Hematopoietic multipotent progenitor cell treated with erythropoietin and hydrocortisone succinate and interleukin-3 and kit ligand, for 15 days (in vitro differentiated cells): ENCODE measurements around the gene KATNA1.
"Not testable (repeated sequence)": the region's sequence is repeated elsewhere in the genome, so short reads cannot be mapped to it uniquely, and the experiment has no call there.

Source experiments
- DNase-seq: peaks from one replicate; pipeline ENCODE4 v3.0.0-alpha.2; 2015; ENCODE audit warnings: low spot score

KATNA1 gene

DNA sequence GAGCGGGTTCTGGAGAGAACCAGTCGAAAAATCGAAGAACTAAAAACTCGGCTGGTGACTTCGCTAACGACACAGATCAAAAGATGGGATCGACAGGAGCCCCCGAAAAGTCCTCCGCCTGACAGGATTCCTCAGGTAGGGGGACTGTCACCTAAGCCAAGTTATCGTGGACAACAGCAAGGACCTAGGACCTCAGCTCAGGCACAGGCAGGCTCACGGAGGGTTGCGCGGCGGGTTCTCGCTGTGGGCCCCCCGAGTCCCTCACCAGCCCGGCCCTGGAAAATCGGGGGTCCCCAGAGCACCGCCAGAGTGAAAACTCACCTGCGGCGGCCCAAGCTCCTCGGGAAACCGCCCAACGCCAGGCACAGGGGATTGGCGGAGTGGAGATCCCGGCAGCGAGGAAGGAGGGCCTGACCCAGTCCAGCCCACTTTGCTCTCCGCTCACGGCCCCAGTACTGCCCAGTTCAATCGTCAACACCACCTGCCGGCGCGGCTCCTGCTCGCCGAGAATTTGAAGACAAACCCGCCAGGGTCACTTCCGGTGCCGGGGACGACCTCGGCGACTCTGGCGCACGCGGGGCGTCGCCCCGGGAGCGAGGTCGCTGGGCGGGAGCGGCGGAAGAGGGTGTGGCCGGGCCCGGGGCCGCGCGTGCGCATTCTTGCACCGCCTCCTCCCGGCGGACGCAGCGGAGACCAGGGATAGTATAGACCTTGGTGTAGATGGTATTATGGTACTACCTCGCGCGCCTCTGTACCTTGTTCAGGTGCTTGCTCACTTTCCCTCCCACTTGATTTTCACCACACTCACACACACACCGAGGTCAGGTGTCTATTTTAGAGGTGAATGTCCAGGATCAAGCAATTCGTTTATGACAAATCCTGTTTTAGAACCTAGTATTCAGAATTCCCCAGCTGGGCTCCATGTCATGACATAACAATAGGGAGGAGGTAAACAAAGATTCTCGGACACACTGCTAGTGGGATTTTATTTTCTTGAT, at the start of gene KATNA1:
Gene KATNA1, minus strand, starts transcription at position 567 of the 998 bp plus-strand sequence. CDS start 10,167 bp downstream, outside the sequence.
- peak; percentile 91 for DNase-seq

DNA sequence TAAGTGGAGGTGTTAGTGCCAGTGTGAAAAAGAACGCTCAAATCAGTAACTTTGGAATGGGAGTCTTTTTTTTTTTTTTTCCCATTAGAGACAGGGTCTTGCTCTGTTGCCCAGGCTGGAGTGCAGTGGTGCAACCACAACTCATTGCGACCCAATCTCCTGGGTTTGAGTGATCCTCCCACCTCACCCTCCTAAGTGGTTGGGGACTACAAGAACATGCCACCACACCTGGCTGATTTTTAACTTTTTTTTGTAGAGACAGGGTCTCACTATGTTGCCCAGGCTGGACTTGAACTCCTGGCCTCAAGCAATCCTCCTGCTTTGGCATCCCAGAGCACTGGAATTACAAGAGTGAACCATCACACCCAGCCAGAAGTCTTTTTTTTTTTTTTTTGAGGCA, 49.7 kb upstream of the KATNA1 start:
- no peak for DNase-seq

DNA sequence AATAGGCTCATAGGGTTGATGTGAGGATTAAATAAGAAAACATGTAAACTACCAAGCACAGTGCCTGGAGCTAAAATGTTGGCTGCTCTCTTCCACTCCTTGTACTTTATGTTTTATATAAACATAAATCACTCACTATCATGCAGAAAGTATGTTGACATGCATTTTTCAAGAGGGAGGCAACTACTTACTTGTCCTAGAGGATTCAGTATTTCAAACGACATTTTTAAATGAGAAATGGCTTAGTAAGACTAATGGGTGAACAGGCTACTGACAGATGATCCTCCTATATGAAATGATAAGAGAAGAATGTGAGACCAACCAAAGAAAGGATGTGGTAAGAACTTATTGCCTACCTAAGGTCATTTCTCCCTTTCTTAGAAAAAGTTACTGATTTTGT, 48.4 kb upstream of the KATNA1 start:
- DNase-seq = no peak

DNA sequence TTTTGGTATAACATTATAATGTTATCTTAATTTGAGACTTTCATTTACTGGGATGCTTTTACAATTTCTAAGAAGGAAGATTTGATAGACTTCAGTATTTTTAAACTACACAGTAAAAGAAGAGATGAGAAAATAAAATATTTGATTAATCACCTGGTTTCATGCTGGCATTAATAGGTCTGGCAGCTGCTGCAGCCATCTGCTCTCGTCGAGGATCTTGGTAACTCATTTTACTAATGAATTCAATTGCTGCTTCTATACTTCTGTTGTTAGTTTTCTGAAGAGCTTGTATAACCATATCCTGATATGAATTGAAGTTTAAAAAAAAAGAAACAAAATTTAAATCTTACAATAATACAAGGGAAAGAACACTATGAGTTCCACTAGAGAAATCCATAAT, 46.4 kb upstream of the KATNA1 start:
- DNase-seq = no peak

DNA sequence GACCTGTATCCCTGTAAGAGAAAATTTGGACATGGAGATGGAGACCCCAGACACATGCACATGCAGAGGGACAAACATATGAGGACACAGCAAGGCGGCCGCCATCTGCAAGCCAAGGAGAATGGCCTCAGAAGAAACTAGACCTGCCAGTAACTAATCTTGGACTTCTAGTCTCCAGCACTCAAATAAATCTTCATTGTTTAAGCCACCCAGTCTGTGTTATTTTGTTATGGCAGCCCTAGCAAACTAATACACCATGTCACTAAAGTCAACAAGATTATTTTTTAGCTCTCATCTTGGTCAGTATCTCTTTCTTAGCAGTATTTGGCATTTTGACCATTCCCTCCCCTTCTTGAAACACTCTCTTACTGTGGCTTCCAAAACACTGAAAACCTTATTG, 42.7 kb upstream of the KATNA1 start:
- no peak for DNase-seq

DNA sequence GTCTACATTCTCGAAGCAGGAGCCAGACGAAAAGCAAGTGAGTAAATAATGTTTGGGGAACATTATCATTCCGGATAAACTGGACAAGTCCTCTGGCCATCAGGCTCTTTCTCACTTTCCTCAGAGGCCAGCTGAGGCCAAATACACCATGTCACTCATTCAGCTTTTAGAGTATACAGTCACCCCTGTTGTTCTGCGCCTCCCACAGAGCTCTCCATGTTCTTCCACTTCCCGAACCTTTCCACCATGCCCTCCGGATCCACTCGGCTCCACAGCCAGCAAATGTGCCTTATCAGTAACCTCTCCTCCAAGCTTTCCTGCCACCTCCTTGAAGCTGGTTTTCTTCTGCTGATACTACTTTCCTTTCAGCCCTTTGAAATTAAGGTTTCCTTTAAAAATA, 37.7 kb upstream of the KATNA1 start:
- DNase-seq = no peak

DNA sequence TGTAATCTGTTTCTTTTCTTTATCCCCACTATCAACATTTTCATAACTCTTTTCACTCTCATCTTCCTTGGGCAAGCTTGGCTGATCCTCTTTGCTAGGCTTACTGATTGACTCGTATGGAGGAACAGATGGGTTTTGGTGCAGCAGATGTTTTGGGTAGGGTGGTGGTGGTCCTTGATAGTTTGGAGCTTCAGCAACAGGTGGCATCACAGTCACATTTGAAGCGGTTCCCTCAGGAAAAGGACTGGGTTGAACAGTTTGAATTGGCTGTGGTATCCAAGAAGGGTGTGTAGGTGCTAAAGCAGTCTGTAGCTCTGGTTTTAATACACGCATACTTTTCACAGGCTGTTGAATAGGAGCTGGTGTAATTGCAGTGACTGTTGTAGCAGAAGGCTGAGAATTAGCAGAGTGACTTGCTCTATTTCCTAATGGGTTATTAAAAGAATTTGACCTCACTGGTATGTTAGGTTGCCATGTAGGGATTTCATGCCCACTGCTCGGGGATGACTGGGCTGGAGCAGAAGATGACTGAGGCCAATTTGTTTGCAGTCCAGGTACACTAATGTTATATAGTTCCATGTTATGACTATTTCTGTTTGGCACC, 34.8 kb upstream of the KATNA1 start:
- no peak for DNase-seq

DNA sequence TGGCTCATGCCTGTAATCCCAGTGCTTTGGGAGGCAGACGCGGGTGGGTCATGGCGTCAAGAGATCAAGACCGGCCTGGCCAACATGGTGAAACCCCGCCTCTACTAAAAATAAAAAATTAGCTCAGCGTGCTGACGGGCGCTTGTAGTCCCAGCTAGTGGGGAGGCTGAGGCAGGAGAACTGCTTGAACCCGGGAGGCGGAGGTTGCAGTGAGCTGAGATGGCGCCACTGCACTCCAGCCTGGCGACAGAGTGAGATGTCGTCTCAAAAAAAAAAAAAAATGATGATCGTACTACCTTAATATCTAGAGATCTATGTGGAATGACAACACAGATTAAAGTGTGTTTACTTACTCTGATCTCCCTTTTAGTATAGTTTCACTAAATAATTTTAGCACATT, 33.3 kb upstream of the KATNA1 start:
- not testable (repeated sequence) for DNase-seq

DNA sequence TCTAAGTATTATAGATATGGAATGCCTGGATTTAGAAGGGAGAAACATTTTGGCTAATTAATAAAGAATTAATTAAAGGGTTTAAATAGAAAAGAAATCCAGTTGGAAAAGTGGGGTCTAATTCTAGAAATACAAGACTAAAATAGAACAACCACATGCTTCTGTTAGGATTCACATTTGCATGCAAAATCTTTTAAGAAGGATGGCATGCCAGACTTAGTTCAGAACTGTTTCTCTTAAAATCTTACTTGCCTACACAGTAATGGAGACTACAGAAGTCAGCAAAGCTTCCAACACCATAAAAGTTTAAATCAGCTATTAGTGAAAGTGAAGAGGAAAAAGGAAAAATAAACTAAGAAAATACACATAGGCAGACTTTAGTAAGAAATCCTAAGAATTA, 32.7 kb upstream of the KATNA1 start:
- DNase-seq = no peak

DNA sequence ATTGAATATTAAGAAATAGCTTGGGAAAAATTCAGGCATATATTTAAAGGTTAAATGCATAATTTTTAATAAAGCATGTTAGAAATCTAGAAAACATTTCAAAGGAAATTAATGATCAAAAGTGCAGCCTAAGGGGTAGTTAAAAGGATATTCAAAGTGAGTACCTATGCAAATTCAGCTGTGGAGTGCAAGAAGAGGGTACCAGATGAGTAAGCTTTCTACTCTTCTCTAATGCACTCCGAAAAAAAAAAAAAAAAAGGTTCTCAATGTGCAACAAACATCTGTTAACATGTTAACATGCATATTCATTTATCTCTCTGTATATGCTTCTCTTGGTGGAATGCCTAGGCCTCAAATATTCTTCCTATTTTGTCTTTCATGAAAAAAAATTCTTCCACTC, 32.0 kb upstream of the KATNA1 start:
- no peak for DNase-seq

DNA sequence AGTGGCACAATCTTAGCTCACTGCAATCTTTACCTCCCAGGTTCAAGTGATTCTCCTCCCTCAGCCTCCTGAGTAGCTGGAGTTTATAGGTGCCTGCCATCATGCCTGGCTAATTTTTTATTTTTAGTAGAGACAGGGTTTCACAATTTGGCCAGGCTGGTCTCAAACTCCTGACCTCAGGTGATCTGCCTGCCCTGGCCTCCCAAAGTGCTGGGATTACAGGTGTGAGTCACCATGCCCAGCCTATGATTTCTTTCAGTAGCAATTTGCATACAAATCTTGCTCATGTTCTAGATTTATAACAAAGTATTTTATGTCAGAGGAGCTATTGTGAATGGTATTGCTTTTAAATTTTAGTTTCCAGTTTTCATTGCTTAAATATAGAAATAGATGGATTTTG, 23.8 kb upstream of the KATNA1 start:
- DNase-seq = not testable (repeated sequence)

DNA sequence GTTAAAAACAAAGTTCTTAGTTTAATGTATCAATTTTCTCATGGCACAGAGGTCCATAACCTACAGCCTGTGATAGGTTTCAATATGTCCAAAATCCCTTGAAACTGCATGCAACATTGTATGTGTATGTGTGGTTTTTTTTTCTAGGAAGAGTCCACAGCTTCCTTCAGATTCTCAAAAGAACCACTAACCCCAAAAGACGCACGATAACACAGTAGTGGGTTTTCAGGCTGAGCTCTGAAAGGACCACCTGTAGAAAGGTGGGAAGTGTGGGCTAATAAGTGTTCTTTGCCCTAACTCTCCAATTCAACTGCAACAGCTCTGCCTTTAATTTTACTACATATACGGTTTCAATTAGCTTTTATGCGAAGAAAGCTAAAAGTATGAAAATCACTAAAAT, 11.5 kb upstream of the KATNA1 start:
- no peak for DNase-seq

DNA sequence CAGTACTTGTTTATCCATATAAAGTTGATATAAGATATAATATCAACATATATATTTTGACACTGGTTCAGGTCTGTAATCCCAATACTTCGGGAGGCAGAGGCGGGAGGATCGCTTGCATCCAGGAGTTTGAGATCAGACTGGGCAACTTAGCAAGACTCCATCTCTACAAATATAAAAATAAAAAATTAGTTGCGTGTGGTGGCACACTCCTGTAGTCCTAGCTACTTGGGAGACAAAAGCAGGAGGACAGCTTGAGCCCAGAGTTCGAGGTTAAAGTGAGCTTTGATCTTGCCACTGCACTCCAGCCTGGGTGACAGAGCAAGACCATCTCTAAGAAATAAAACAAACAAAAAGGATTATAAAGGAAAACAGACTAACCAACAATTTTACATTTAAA, 8.9 kb upstream of the KATNA1 start:
- DNase-seq = no peak

DNA sequence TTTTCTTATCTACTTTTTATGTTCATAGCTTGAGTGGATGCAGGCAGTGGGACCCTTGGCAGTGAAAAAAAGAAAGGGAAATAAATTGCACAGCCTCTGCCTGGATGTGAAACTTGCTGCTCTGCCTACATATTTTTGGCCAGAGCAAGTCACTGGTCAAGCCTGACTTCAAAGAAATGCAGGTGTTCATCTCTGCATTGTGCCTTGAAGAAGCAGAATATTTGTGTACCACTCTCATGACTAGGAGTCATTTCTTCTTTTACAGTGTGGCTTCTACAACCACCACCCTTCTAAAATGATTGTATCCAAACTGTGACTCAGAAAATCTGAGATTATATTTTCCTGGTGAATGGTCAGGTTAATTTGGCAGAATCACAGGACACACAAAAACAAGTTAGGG, 2.5 kb upstream of the KATNA1 start:
- DNase-seq = no peak

DNA sequence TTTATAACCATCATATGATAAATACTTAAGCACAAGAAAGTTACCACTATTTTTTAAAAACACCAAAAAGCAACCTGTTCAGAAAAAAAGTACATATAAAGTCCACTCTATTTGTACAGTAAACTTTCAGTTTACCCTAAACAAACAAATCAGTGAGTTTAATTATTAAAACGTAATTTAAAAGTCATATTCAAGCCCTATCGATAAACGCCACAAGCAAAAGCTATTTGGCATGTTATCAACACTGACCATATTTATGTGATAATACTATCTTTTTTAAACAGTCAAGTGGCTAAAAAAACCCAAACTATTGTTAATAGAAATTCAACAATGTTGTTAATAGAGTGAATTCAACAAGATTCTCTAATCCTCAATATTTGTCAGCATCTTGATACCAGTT, 1.9 kb downstream of the KATNA1 start:
- DNase-seq = peak; percentile 43

DNA sequence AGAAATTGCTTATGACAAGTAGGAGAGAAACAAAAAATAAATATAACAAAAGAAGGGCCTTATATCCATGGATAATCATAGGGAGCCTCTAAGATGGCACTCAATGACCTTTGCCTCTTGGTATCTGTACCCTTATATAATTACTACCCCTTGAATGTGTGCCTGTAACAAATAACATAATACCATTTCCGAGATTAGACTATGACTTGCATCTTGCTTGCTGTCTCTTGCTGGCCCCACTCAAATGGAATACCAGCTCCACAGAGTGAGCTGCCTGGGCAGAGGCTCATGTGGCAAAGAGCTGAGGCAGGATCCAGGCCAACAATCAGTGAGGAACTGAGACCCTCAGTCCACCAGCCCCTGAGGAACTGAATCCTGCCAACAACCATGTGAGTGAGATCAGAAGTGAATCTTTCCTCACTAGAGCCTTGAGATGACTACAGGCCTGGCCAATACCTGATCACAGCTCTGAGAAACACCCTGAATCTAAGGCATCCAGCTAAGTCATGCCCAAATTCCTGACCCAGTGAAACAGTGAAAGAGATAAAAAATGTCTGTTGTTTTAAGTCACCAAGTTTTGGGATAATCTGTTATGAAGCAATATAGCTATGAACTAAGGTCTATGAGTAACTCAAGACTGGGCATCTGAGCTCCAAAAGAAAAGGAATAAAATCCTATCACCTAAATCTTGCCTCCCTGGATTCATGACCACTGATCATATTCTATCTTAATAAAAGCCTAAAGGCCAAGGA, 5.5 kb downstream of the KATNA1 start:
- DNase-seq = no peak

DNA sequence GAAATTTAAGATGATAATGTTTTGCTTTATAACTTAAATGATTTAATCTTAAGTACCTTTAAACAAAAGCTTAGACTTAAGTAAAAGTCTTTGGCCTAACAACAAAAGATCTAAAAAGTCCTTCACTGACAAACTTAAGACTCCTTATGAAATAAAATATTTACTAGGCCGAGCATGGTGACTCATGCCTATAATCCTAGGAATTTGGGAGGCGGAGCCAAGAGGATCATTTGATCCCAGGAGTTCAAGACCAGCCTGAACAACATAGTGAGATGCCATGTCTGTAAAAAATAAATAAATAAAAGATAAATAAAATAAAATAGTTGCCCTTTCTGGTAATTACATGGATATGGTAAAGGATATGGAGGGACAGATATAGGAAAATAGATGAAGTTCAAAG, 12.4 kb downstream of the KATNA1 start:
- no peak for DNase-seq

DNA sequence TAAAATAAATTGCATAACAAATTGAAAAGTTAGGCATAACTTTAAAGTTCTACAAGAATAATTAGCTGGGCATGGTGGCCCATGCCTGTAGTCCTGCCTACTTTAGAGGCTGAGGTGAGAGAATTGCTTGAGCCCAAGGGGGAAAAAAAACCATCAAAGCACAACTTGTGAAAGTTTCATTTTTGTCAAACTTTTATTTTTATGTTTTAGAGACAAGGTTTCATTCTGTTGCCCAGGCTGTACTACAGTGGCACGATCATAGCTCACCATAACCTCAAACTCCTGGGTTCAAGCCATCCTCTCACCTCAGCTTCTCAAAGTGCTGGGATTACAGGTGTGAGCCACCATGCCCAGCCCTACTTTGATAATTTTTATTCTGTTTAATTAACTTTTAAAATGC, 14.2 kb downstream of the KATNA1 start:
- no peak for DNase-seq

DNA sequence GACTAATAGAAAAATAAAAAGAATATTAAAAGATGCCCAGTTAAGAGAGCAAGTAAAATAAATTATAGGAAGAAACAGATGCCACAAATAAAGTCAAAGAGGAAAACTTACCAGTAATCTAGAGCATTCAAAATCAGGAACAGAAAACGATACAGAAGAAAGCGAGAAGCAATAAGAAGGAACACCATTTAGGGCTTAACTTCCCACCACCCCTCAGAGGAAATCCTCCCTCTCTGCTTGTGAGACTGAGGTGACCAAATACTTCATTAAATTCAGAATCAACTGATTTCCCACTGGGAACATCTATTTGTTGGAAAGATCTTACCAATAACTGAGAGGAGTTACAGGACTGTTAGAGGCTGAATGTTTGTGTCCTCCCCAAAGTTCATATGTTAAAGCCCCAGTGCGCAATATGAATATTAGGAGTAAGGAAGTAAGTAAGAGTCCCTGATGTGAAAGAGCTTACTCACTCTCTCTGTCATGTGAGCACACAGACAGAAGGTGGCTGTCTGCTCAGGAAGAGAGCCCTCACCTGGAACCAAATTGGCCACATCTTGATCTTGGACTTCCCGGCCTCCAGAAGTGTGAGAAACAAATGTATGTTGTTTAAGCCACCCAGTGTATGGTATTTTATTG, 19.5 kb downstream of the KATNA1 start:
- DNase-seq = no peak

DNA sequence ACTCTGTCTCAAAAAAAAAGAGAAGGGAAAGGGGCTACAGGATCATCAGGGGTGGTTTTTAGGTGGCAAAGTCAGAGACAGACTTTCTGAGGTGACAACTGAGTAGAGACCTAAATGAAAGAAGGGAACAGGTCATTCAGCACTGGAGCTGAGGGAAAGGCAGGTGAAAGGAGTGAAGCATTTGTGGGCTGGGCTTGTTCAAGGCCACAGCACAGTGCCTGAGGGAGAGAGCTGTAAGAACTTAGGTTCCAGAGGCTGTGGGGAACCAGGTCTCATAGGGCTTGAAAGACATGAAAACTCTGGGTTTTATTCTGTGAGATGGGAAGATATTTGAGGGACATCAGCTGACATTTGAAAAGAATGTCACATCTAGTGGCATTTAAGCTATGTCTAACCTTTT, 20.8 kb downstream of the KATNA1 start:
- no peak for DNase-seq

DNA sequence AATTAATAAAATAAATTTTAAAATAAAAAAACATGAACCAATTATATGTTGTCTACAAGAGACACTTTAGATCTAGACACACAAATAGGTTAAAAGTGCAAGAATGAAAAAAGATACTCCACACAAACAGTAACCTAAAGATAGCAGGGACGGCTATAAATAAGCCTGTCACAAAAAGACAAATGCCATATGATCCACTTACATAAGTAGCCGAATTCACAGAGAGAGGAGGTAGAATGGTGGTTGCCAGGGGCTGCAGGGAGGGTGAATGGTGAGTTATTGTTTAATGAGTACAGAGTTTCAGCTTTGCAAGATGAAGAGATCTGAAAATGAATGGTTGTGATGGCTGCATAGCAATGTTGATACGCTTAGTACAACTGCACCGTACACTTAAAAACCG, 32.7 kb downstream of the KATNA1 start:
- DNase-seq = no peak

DNA sequence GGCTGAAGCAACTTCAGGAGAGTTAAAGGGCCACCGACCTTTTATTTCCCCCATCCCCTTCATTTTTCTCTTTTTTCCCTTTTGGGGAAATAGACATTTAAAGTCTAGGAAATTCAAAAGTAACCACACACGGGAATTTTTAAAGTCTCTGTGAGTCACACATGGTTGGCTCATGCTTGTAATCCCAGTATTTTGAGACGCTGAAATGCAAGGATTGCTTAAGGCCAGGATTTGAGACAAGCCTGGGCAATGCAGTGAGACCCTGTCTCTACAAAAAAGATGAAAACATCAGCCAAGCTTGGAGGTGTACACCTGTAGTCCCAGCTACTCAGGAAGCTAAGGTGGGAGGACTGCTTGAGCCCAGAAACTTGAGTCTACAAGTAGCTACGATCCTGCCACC, 34.2 kb downstream of the KATNA1 start:
- no peak for DNase-seq
